Natural killer cell treated with Interleukin-12 subunit alpha and Interleukin-12 subunit beta and Interleukin-15 and Interleukin-18, amount 100 ng/mL, for 72 hours (primary cell): ENCODE data around the gene APBB2. TPM values are rescaled to one million over a fixed set of nuclear protein-coding genes. Genes with fewer than 3 reads are reported as not detected.
A peak's percentile ranks its signal among the peaks of the same experiment; 100 is the strongest.

Experiments used
- ATAC-seq, 2 donors: fragments of 150-1000 bp; cut with Tn5 transposase in 1 of 2; sonication (Bioruptor Pico), chemical (Tn5 transposase) in 1 of 2; 2 replicates each; pipeline ENCODE4 v1.10.0; 2021
- DNase-seq: peaks from one replicate; pipeline ENCODE4 v3.0.0; 2022; ENCODE audit warnings: low spot score
- H3K27ac Mint-ChIP-seq, 2 donors: 1 replicate in 1 of 2; 2 replicates in 1 of 2; pipeline ENCODE4 v1.8.0; 2022; ENCODE audit warnings: mixed read lengths in 2 of 2, mild to moderate bottlenecking in 1 of 2, moderate library complexity in 1 of 2
- H3K27me3 Mint-ChIP-seq, 2 donors: 1 replicate in 1 of 2; 2 replicates in 1 of 2; pipeline ENCODE4 v1.8.0; 2022; ENCODE audit warnings: mixed read lengths in 2 of 2
- H3K36me3 Mint-ChIP-seq: one replicate; pipeline ENCODE4 v1.8.0; 2022; ENCODE audit warnings: mixed read lengths
- H3K4me1 Mint-ChIP-seq, 2 donors: 1 replicate in 1 of 2; 2 replicates in 1 of 2; pipeline ENCODE4 v1.8.0; 2022; ENCODE audit warnings: low read depth in 2 of 2, mixed read lengths in 2 of 2, mild to moderate bottlenecking in 1 of 2
- H3K4me3 Mint-ChIP-seq: one replicate; pipeline ENCODE4 v1.8.0; 2022; ENCODE audit warnings: mixed read lengths
- H3K9me3 Mint-ChIP-seq: 2 replicates; pipeline ENCODE4 v1.8.0; 2022; ENCODE audit warnings: mixed read lengths
- total RNA-seq, 2 donors: library from RNA; stranded (reverse); gene quantifications; one replicate each; pipeline ENCODE4 v1.2.3, GENCODE V29; 2022

The APBB2 gene
- total RNA-seq, 2 donors from 2014 or later = 18.7 to 31.9 TPM

GRCh38 chr4:41211951-41212615 lies 2.3 kb downstream of the APBB2 start:
- ATAC-seq = no peak
- Mint-ChIP-seq H3K27ac (peak overlapping the region in 1 of 2 donors; percentile 62), H3K36me3 (peaks cover 4% of the 10 kb centered on the region), H3K27me3 (peaks cover 31 to 52% of the 10 kb centered on the region in 2 donors), H3K4me3 (peak overlapping the region; percentile 45), H3K4me1 (peaks cover 28 to 29% of the 10 kb centered on the region in 2 donors), H3K9me3 (peaks cover 3% of the 10 kb centered on the region)
- no peak for DNase-seq

GRCh38 chr4:41209901-41210300 lies 4.4 kb downstream of the APBB2 start:
- H3K27me3 Mint-ChIP-seq = peaks cover 19 to 33% of the 10 kb centered on the region in 2 donors
- no peak for ATAC-seq
- no peaks in the 10 kb centered on the region for H3K36me3 Mint-ChIP-seq
- H3K4me1 Mint-ChIP-seq = peaks cover 19 to 20% of the 10 kb centered on the region in 2 donors
- H3K9me3 Mint-ChIP-seq = no peaks in the 10 kb centered on the region
- H3K27ac Mint-ChIP-seq = no peak overlapping the region
- no peak for DNase-seq
- no peak overlapping the region for H3K4me3 Mint-ChIP-seq

GRCh38 chr4:41209187-41209586 lies 5.2 kb downstream of the APBB2 start:
- H3K4me3 Mint-ChIP-seq = peak overlapping the region; percentile 39
- peaks cover 18 to 31% of the 10 kb centered on the region in 2 donors for H3K27me3 Mint-ChIP-seq
- ATAC-seq = no peak

GRCh38 chr4:41207291-41207831 lies 7.0 kb downstream of the APBB2 start:
- Mint-ChIP-seq H3K4me1 (peaks cover 14 to 18% of the 10 kb centered on the region in 2 donors), H3K27me3 (peaks cover 12 to 19% of the 10 kb centered on the region in 2 donors), H3K9me3 (no peaks in the 10 kb centered on the region), H3K27ac (peak overlapping the region; percentile 71 to 86), H3K4me3 (peak overlapping the region; percentile 24), H3K36me3 (no peaks in the 10 kb centered on the region)
- ATAC-seq = peak; percentile 85 to 92
- peak; percentile 65 for DNase-seq

More at GRCh38 chr4:41209187-41209586, 5.2 kb downstream of the APBB2 start:
- H3K27ac Mint-ChIP-seq = peak overlapping the region in 1 of 2 donors; percentile 71
- H3K36me3 Mint-ChIP-seq = no peaks in the 10 kb centered on the region
- no peaks in the 10 kb centered on the region for H3K9me3 Mint-ChIP-seq
- peaks cover 19 to 20% of the 10 kb centered on the region in 2 donors for H3K4me1 Mint-ChIP-seq
- DNase-seq = no peak

GRCh38 chr4:41205854-41206460 lies 8.4 kb downstream of the APBB2 start:
- no peaks in the 10 kb centered on the region for H3K9me3 Mint-ChIP-seq
- peaks cover 10 to 17% of the 10 kb centered on the region in 2 donors for H3K27me3 Mint-ChIP-seq
- ATAC-seq (no peak), DNase-seq (no peak)
- no peaks in the 10 kb centered on the region for H3K36me3 Mint-ChIP-seq
- no peak overlapping the region for H3K4me3 Mint-ChIP-seq
- H3K4me1 Mint-ChIP-seq = peaks cover 14 to 19% of the 10 kb centered on the region in 2 donors
- H3K27ac Mint-ChIP-seq = peak overlapping the region in 1 of 2 donors; percentile 68

GRCh38 chr4:41205130-41205529 lies 9.2 kb downstream of the APBB2 start:
- H3K4me3 Mint-ChIP-seq = no peak overlapping the region
- H3K27me3 Mint-ChIP-seq = peaks cover 10 to 17% of the 10 kb centered on the region in 2 donors
- no peak overlapping the region for H3K27ac Mint-ChIP-seq
- peaks cover 14 to 21% of the 10 kb centered on the region in 2 donors for H3K4me1 Mint-ChIP-seq
- H3K36me3 Mint-ChIP-seq = no peaks in the 10 kb centered on the region
- DNase-seq (no peak), ATAC-seq (no peak)
- H3K9me3 Mint-ChIP-seq = no peaks in the 10 kb centered on the region

GRCh38 chr4:41204400-41204978 lies 9.9 kb downstream of the APBB2 start:
- H3K9me3 Mint-ChIP-seq = no peaks in the 10 kb centered on the region
- H3K4me3 Mint-ChIP-seq = no peak overlapping the region
- peaks cover 14 to 21% of the 10 kb centered on the region in 2 donors for H3K4me1 Mint-ChIP-seq
- H3K27ac Mint-ChIP-seq = peak overlapping the region in 1 of 2 donors; percentile 7
- peaks cover 10 to 17% of the 10 kb centered on the region in 2 donors for H3K27me3 Mint-ChIP-seq
- no peak for DNase-seq
- H3K36me3 Mint-ChIP-seq = no peaks in the 10 kb centered on the region
- ATAC-seq = no peak

GRCh38 chr4:41203841-41204240 lies 10.5 kb downstream of the APBB2 start:
- Mint-ChIP-seq H3K27me3 (peaks cover 10 to 17% of the 10 kb centered on the region in 2 donors), H3K36me3 (no peaks in the 10 kb centered on the region), H3K4me1 (peaks cover 14 to 17% of the 10 kb centered on the region in 2 donors), H3K4me3 (no peak overlapping the region), H3K27ac (peak overlapping the region in 1 of 2 donors; percentile 7), H3K9me3 (no peaks in the 10 kb centered on the region)
- DNase-seq (no peak), ATAC-seq (no peak)

- Mint-ChIP-seq H3K27ac (no peak overlapping the region), H3K9me3 (no peaks in the 10 kb centered on the region), H3K4me1 (peaks cover 9 to 15% of the 10 kb centered on the region in 2 donors), H3K27me3 (peaks cover 12% of the 10 kb centered on the region in 2 donors), H3K36me3 (no peaks in the 10 kb centered on the region), H3K4me3 (no peak overlapping the region)
- ATAC-seq (no peak), DNase-seq (no peak)
Observed at GRCh38 chr4:41202820-41203568, 11.3 kb downstream of the APBB2 start.

GRCh38 chr4:41202356-41202755 lies 12.0 kb downstream of the APBB2 start:
- Mint-ChIP-seq H3K27me3 (peaks cover 15% of the 10 kb centered on the region in 2 donors), H3K36me3 (no peaks in the 10 kb centered on the region), H3K27ac (no peak overlapping the region), H3K4me3 (no peak overlapping the region), H3K9me3 (peaks cover 4% of the 10 kb centered on the region), H3K4me1 (peaks cover 3 to 15% of the 10 kb centered on the region in 2 donors)
- DNase-seq (no peak), ATAC-seq (no peak)

GRCh38 chr4:41200486-41201017 lies 13.8 kb downstream of the APBB2 start:
- H3K36me3 Mint-ChIP-seq = no peaks in the 10 kb centered on the region
- no peak for DNase-seq
- ATAC-seq = peak; percentile 48 to 53
- H3K27me3 Mint-ChIP-seq = peaks cover 17 to 22% of the 10 kb centered on the region in 2 donors
- no peak overlapping the region for H3K27ac Mint-ChIP-seq
- H3K9me3 Mint-ChIP-seq = peaks cover 4% of the 10 kb centered on the region
- no peak overlapping the region for H3K4me3 Mint-ChIP-seq
- H3K4me1 Mint-ChIP-seq = peaks cover 0 to 8% of the 10 kb centered on the region in 2 donors

GRCh38 chr4:41199788-41200187 lies 14.6 kb downstream of the APBB2 start:
- peak overlapping the region in 1 of 2 donors; percentile 42 for H3K27ac Mint-ChIP-seq
- H3K9me3 Mint-ChIP-seq = peaks cover 8% of the 10 kb centered on the region
- no peak for DNase-seq
- ATAC-seq = peak; percentile 37 to 46
- peaks cover 0 to 8% of the 10 kb centered on the region in 2 donors for H3K4me1 Mint-ChIP-seq
- no peak overlapping the region for H3K4me3 Mint-ChIP-seq
- H3K27me3 Mint-ChIP-seq = peaks cover 21 to 29% of the 10 kb centered on the region in 2 donors
- no peaks in the 10 kb centered on the region for H3K36me3 Mint-ChIP-seq

- H3K4me1 Mint-ChIP-seq = peaks cover 0 to 3% of the 10 kb centered on the region in 2 donors
- H3K27me3 Mint-ChIP-seq = peaks cover 16 to 29% of the 10 kb centered on the region in 2 donors
- no peak overlapping the region for H3K27ac Mint-ChIP-seq
- H3K9me3 Mint-ChIP-seq = peaks cover 8% of the 10 kb centered on the region
- H3K36me3 Mint-ChIP-seq = no peaks in the 10 kb centered on the region
- no peak for ATAC-seq
- no peak for DNase-seq
- no peak overlapping the region for H3K4me3 Mint-ChIP-seq
Observed at GRCh38 chr4:41197996-41198395, 16.3 kb downstream of the APBB2 start.
